ENCODE measurements around the gene PAK1IP1.

Gene PAK1IP1

GRCh38 chr6:10678456-10678855, 16.3 kb upstream of the PAK1IP1 start:
- no peaks in the 10 kb centered on the region for H3K4me1 ChIP-seq (ENCODE audit: insufficient read depth, poor library complexity, severe bottlenecking)
- TF ChIP-seq CTCF (IDR thresholded peaks at IDR 0.05; ENCODE audit: poor library complexity, severe bottlenecking), result no peak
- H3K27me3 ChIP-seq (ENCODE audit: insufficient read depth, poor library complexity, severe bottlenecking), result no peaks in the 10 kb centered on the region
- H3K9me3 ChIP-seq (ENCODE audit: severe bottlenecking), result no peaks in the 10 kb centered on the region
- H3K27ac ChIP-seq (ENCODE audit: poor library complexity, severe bottlenecking), result no peak overlapping the region
- no peaks in the 10 kb centered on the region for H3K36me3 ChIP-seq (ENCODE audit: low read depth)
- ATAC-seq (ENCODE audit: low read depth) (no peak), DNase-seq (ENCODE audit: low spot score) (no peak)
- H3K4me3 ChIP-seq (ENCODE audit: severe bottlenecking), result no peak overlapping the region

- no peak for ATAC-seq (ENCODE audit: low read depth)
- H3K4me1 ChIP-seq (ENCODE audit: insufficient read depth, poor library complexity, severe bottlenecking), result no peaks in the 10 kb centered on the region
- H3K36me3 ChIP-seq (ENCODE audit: low read depth), result no peaks in the 10 kb centered on the region
- H3K27me3 ChIP-seq (ENCODE audit: insufficient read depth, poor library complexity, severe bottlenecking), result no peaks in the 10 kb centered on the region
- H3K4me3 ChIP-seq (ENCODE audit: severe bottlenecking), result no peak overlapping the region
- DNase-seq (ENCODE audit: low spot score), result no peak
- H3K27ac ChIP-seq (ENCODE audit: poor library complexity, severe bottlenecking), result no peak overlapping the region
- H3K9me3 ChIP-seq (ENCODE audit: severe bottlenecking), result no peaks in the 10 kb centered on the region
- TF ChIP-seq CTCF (IDR thresholded peaks at IDR 0.05; ENCODE audit: poor library complexity, severe bottlenecking), result no peak
Observed at GRCh38 chr6:10681795-10682194, 13.0 kb upstream of the PAK1IP1 start.

GRCh38 chr6:10682355-10682988, 12.3 kb upstream of the PAK1IP1 start:
- Histone ChIP-seq H3K4me3 (ENCODE audit: severe bottlenecking) (no peak overlapping the region), H3K36me3 (ENCODE audit: low read depth) (no peaks in the 10 kb centered on the region), H3K27ac (ENCODE audit: poor library complexity, severe bottlenecking) (no peak overlapping the region), H3K9me3 (ENCODE audit: severe bottlenecking) (no peaks in the 10 kb centered on the region), H3K27me3 (ENCODE audit: insufficient read depth, poor library complexity, severe bottlenecking) (no peaks in the 10 kb centered on the region), H3K4me1 (ENCODE audit: insufficient read depth, poor library complexity, severe bottlenecking) (no peaks in the 10 kb centered on the region)
- no peak for TF ChIP-seq CTCF (IDR thresholded peaks at IDR 0.05; ENCODE audit: poor library complexity, severe bottlenecking)
- DNase-seq (ENCODE audit: low spot score) (no peak), ATAC-seq (ENCODE audit: low read depth) (no peak)

GRCh38 chr6:10684618-10685017, 10.2 kb upstream of the PAK1IP1 start:
- no peak for TF ChIP-seq CTCF (IDR thresholded peaks at IDR 0.05; ENCODE audit: poor library complexity, severe bottlenecking)
- H3K9me3 ChIP-seq (ENCODE audit: severe bottlenecking), result no peaks in the 10 kb centered on the region
- ATAC-seq (ENCODE audit: low read depth) (no peak), DNase-seq (ENCODE audit: low spot score) (no peak)
- H3K27ac ChIP-seq (ENCODE audit: poor library complexity, severe bottlenecking), result no peak overlapping the region
- H3K4me1 ChIP-seq (ENCODE audit: insufficient read depth, poor library complexity, severe bottlenecking), result no peaks in the 10 kb centered on the region
- no peaks in the 10 kb centered on the region for H3K36me3 ChIP-seq (ENCODE audit: low read depth)
- no peak overlapping the region for H3K4me3 ChIP-seq (ENCODE audit: severe bottlenecking)
- H3K27me3 ChIP-seq (ENCODE audit: insufficient read depth, poor library complexity, severe bottlenecking), result no peaks in the 10 kb centered on the region

- Histone ChIP-seq H3K36me3 (ENCODE audit: low read depth) (no peaks in the 10 kb centered on the region), H3K9me3 (ENCODE audit: severe bottlenecking) (no peaks in the 10 kb centered on the region), H3K27me3 (ENCODE audit: insufficient read depth, poor library complexity, severe bottlenecking) (no peaks in the 10 kb centered on the region), H3K27ac (ENCODE audit: poor library complexity, severe bottlenecking) (no peak overlapping the region), H3K4me1 (ENCODE audit: insufficient read depth, poor library complexity, severe bottlenecking) (no peaks in the 10 kb centered on the region), H3K4me3 (ENCODE audit: severe bottlenecking) (no peak overlapping the region)
- no peak for TF ChIP-seq CTCF (IDR thresholded peaks at IDR 0.05; ENCODE audit: poor library complexity, severe bottlenecking)
- ATAC-seq (ENCODE audit: low read depth) (no peak), DNase-seq (ENCODE audit: low spot score) (no peak)
Observed at GRCh38 chr6:10685092-10685915, 9.5 kb upstream of the PAK1IP1 start.
